Vagina (tissue), 2 donors: Measurements from ENCODE around the gene COPZ1.

Experiments
- CTCF ChIP-seq, 3 experiments: fragments of 450-650 bp in 2 of 3; fragments of 200-600 bp in 1 of 3; sonication (generic) in 1 of 3; IDR thresholded peaks; one replicate each; pipeline ENCODE4 v1.5.1; 2017 to 2019; ENCODE audit warnings: antibody characterized with exemption in 3 of 3, mild to moderate bottlenecking in 2 of 3, moderate library complexity in 2 of 3
- POLR2A ChIP-seq, 2 donors: fragments of 450-650 bp; IDR thresholded peaks; one replicate each; pipeline ENCODE4 v1.6.1; 2017; ENCODE audit warnings: antibody characterized with exemption in 2 of 2, mild to moderate bottlenecking in 2 of 2, moderate library complexity in 2 of 2

- TF ChIP-seq CTCF (IDR thresholded peaks at IDR 0.05) (no peak), POLR2A (IDR thresholded peaks at IDR 0.05) (no peak)
Measured at GRCh38 chr12:54286042-54287030, 38.6 kb upstream of the COPZ1 start.
